SU-DHL-6 (cell line): ENCODE data around the gene RYR2.

Source experiments
- H2AFZ ChIP-seq: fragments of 200-600 bp; sonication (generic); 2 replicates; pipeline ENCODE4 v1.6.1; 2014; ENCODE audit warnings: low read depth, mild to moderate bottlenecking, moderate library complexity, mixed read lengths, antibody characterized with exemption, low read length; ENCODE audit not compliant: severe bottlenecking
- H3F3A ChIP-seq: fragments of 200-600 bp; shearing (Covaris generic); 2 replicates; pipeline ENCODE4 v1.6.0; 2016; ENCODE audit warnings: antibody characterized with exemption, mild to moderate bottlenecking; ENCODE audit not compliant: insufficient read depth
- H3K27ac ChIP-seq: fragments of 200-600 bp; sonication (generic); 2 replicates; pipeline ENCODE4 v1.5.1; 2016; ENCODE audit warnings: low read depth, mild to moderate bottlenecking, low read length, moderate library complexity, mixed read lengths
- H3K27me3 ChIP-seq: fragments of 200-600 bp; sonication (generic), shearing (Covaris generic); 2 replicates; pipeline ENCODE4 v1.6.0; 2014; ENCODE audit warnings: mild to moderate bottlenecking, low read length
- H3K36me3 ChIP-seq: fragments of 200-600 bp; sonication (generic); 2 replicates; pipeline ENCODE4 v1.6.1; 2014; ENCODE audit warnings: mild to moderate bottlenecking, low read length, mixed read lengths
- H3K4me2 ChIP-seq: fragments of 300-600, 200-600 bp; shearing (Covaris generic), sonication (generic); 2 replicates; pipeline ENCODE4 v1.6.0; 2014; ENCODE audit warnings: low read length, low read depth, mild to moderate bottlenecking; ENCODE audit not compliant: poor library complexity, severe bottlenecking
- H3K4me3 ChIP-seq: fragments of 200-600 bp; sonication (generic); 2 replicates; pipeline ENCODE4 v1.5.1; 2014; ENCODE audit warnings: antibody characterized with exemption, low read length, mild to moderate bottlenecking, mixed read lengths; ENCODE audit not compliant: insufficient read depth, poor library complexity, severe bottlenecking
- H3K79me2 ChIP-seq: fragments of 200-600 bp; sonication (generic); 2 replicates; pipeline ENCODE4 v1.6.1; 2014; ENCODE audit warnings: mild to moderate bottlenecking, low read length, moderate library complexity; ENCODE audit not compliant: insufficient read depth
- H3K9ac ChIP-seq: fragments of 200-600 bp; sonication (generic); 2 replicates; pipeline ENCODE4 v1.7.0; 2014; ENCODE audit warnings: mild to moderate bottlenecking, low read length
- H3K9me2 ChIP-seq: fragments of 200-600 bp; sonication (generic); replicated peaks from 2 replicates; pipeline ENCODE4 v1.6.1; 2014; ENCODE audit warnings: low read length; ENCODE audit not compliant: insufficient read depth
- H3K9me3 ChIP-seq: fragments of 200-600 bp; sonication (generic); 2 replicates; pipeline ENCODE4 v1.6.1; 2014; ENCODE audit warnings: low read length, mixed read lengths; ENCODE audit not compliant: insufficient read depth
- H4K20me1 ChIP-seq: fragments of 200-600 bp; sonication (generic); 2 replicates; pipeline ENCODE4 v1.6.1; 2014; ENCODE audit warnings: low read depth, mild to moderate bottlenecking, antibody characterized with exemption, low read length, moderate library complexity, mixed read lengths
- EZH2phosphoT487 ChIP-seq: fragments of 200-600 bp; sonication (generic), shearing (Covaris generic); conservative IDR thresholded peaks from 2 replicates; pipeline ENCODE4 v1.6.1; 2018; ENCODE audit warnings: mild to moderate bottlenecking, antibody characterized with exemption, low read length, moderate library complexity, mixed read lengths
- TF ChIP-seq, protein P1 (sequence below): fragments of 200-600 bp; sonication (generic); IDR thresholded peaks from one replicate; pipeline ENCODE4 v1.5.1; 2017; ENCODE audit warnings: antibody characterized with exemption, mild to moderate bottlenecking, low read length, moderate library complexity; ENCODE audit not compliant: insufficient read depth, poor library complexity, severe bottlenecking

The RYR2 gene

DNA sequence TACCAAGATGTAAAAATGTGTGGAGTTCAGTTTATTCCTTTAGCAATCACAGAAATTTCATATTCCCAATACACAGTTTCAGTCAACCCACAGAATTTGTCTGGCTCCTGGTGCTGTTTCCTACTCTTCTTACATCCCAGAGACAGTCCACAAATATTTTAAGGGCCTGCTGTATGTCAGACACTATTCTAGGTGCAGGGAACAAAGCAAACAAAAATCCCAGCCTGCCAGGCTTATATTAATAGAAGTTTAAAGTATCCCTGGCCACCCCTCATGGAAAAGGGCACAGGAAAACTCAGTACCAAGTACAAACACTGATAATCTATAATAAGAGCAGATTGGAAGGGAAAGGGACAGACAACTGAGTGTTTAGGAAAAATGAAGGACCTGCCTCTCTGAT is 653.9 kb downstream of the RYR2 start:
- no peaks in the 10 kb centered on the region for H3K9me3 ChIP-seq
- no peak overlapping the region for H3K4me2 ChIP-seq
- no peaks in the 10 kb centered on the region for H3K27me3 ChIP-seq
- H3K9ac ChIP-seq = no peak overlapping the region
- no peaks in the 10 kb centered on the region for H4K20me1 ChIP-seq
- no peak overlapping the region for H2AFZ ChIP-seq
- H3K36me3 ChIP-seq = no peaks in the 10 kb centered on the region
- H3F3A ChIP-seq = no peaks in the 10 kb centered on the region
- no peaks in the 10 kb centered on the region for H3K9me2 ChIP-seq
- no peak overlapping the region for H3K4me3 ChIP-seq
- no peak overlapping the region for H3K27ac ChIP-seq
- no peak for TF ChIP-seq EZH2phosphoT487
- TF ChIP-seq, protein P1, sequence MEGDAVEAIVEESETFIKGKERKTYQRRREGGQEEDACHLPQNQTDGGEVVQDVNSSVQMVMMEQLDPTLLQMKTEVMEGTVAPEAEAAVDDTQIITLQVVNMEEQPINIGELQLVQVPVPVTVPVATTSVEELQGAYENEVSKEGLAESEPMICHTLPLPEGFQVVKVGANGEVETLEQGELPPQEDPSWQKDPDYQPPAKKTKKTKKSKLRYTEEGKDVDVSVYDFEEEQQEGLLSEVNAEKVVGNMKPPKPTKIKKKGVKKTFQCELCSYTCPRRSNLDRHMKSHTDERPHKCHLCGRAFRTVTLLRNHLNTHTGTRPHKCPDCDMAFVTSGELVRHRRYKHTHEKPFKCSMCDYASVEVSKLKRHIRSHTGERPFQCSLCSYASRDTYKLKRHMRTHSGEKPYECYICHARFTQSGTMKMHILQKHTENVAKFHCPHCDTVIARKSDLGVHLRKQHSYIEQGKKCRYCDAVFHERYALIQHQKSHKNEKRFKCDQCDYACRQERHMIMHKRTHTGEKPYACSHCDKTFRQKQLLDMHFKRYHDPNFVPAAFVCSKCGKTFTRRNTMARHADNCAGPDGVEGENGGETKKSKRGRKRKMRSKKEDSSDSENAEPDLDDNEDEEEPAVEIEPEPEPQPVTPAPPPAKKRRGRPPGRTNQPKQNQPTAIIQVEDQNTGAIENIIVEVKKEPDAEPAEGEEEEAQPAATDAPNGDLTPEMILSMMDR = no peak
- H3K79me2 ChIP-seq = no peaks in the 10 kb centered on the region

GRCh38 chr1:237700181-237700580 is 658.2 kb downstream of the RYR2 start:
- no peaks in the 10 kb centered on the region for H3K36me3 ChIP-seq
- H3K79me2 ChIP-seq = no peaks in the 10 kb centered on the region

GRCh38 chr1:237701534-237701933 is 659.5 kb downstream of the RYR2 start:
- H3K9me3 ChIP-seq = no peaks in the 10 kb centered on the region
- H3K9me2 ChIP-seq = no peaks in the 10 kb centered on the region
- no peak overlapping the region for H3K4me2 ChIP-seq
- no peak overlapping the region for H3K9ac ChIP-seq
- H4K20me1 ChIP-seq = no peaks in the 10 kb centered on the region
- no peaks in the 10 kb centered on the region for H3K36me3 ChIP-seq
- no peaks in the 10 kb centered on the region for H3K79me2 ChIP-seq
- H3K4me3 ChIP-seq = no peak overlapping the region
- H3F3A ChIP-seq = no peaks in the 10 kb centered on the region
- H3K27me3 ChIP-seq = no peaks in the 10 kb centered on the region
- H2AFZ ChIP-seq = no peak overlapping the region
- TF ChIP-seq, protein P1 = no peak
- TF ChIP-seq EZH2phosphoT487 = no peak
- H3K27ac ChIP-seq = no peak overlapping the region

More at GRCh38 chr1:237700181-237700580, 658.2 kb downstream of the RYR2 start:
- no peak overlapping the region for H3K9ac ChIP-seq
- no peaks in the 10 kb centered on the region for H3K9me2 ChIP-seq
- no peak overlapping the region for H3K27ac ChIP-seq
- no peaks in the 10 kb centered on the region for H4K20me1 ChIP-seq
- no peaks in the 10 kb centered on the region for H3K27me3 ChIP-seq
- no peak overlapping the region for H3K4me3 ChIP-seq
- H3K9me3 ChIP-seq = no peaks in the 10 kb centered on the region
- H3K4me2 ChIP-seq = no peak overlapping the region
- TF ChIP-seq, protein P1 = no peak
- no peak for TF ChIP-seq EZH2phosphoT487
- no peak overlapping the region for H2AFZ ChIP-seq
- H3F3A ChIP-seq = no peaks in the 10 kb centered on the region

- H4K20me1 ChIP-seq = no peaks in the 10 kb centered on the region
- no peak overlapping the region for H3K27ac ChIP-seq
- H3K79me2 ChIP-seq = no peaks in the 10 kb centered on the region
- H3K9ac ChIP-seq = no peak overlapping the region
- no peaks in the 10 kb centered on the region for H3K9me3 ChIP-seq
- no peak overlapping the region for H3K4me2 ChIP-seq
- no peak overlapping the region for H3K4me3 ChIP-seq
- no peaks in the 10 kb centered on the region for H3F3A ChIP-seq
- TF ChIP-seq, protein P1 = no peak
- TF ChIP-seq EZH2phosphoT487 = no peak
- H3K9me2 ChIP-seq = no peaks in the 10 kb centered on the region
- no peaks in the 10 kb centered on the region for H3K27me3 ChIP-seq
- H3K36me3 ChIP-seq = no peaks in the 10 kb centered on the region
- no peak overlapping the region for H2AFZ ChIP-seq
Observed at GRCh38 chr1:237702161-237702560, 660.2 kb downstream of the RYR2 start.
